OCI-LY3 (cell line): Measurements from ENCODE around the gene LARGE1.

ENCODE experiments used
- H2AFZ ChIP-seq: fragments of 200-600, 300-600 bp; shearing (Covaris generic); 2 replicates; pipeline ENCODE4 v1.6.0; 2014; ENCODE audit warnings: antibody characterized with exemption, low read depth, low read length
- H3K27ac ChIP-seq: fragments of 200-600, 300-600 bp; sonication (generic); 2 replicates; pipeline ENCODE4 v1.5.1; 2014; ENCODE audit warnings: mild to moderate bottlenecking, low read length, moderate library complexity, mixed read lengths
- H3K27me3 ChIP-seq: fragments of 200-600, 300-600 bp; sonication (generic); 2 replicates; pipeline ENCODE4 v1.6.1; 2014; ENCODE audit warnings: low read depth, low read length, mixed read lengths
- H3K36me3 ChIP-seq: fragments of 200-600, 300-600 bp; sonication (generic); replicated peaks from 2 replicates; pipeline ENCODE3; 2014; ENCODE audit warnings: low read depth, low read length, mixed read lengths
- H3K4me1 ChIP-seq: fragments of 300-600, 200-600 bp; sonication (generic); 2 replicates; pipeline ENCODE4 v1.6.1; 2014; ENCODE audit warnings: low read length, mixed read lengths
- H3K4me2 ChIP-seq: fragments of 200-600, 300-600 bp; sonication (generic); 2 replicates; pipeline ENCODE4 v1.6.1; 2014; ENCODE audit warnings: low read length, mixed read lengths
- H3K4me3 ChIP-seq: fragments of 300-600, 200-600 bp; sonication (generic); 2 replicates; pipeline ENCODE4 v1.5.1; 2014; ENCODE audit warnings: antibody characterized with exemption, mild to moderate bottlenecking, low read length, moderate library complexity
- H3K79me2 ChIP-seq: fragments of 300-600, 200-600 bp; shearing (Covaris generic); 2 replicates; pipeline ENCODE4 v1.6.1; 2014; ENCODE audit warnings: mild to moderate bottlenecking, low read length, mixed read lengths
- H3K9ac ChIP-seq: fragments of 300-600, 200-600 bp; shearing (Covaris generic); 2 replicates; pipeline ENCODE4 v1.6.0; 2014; ENCODE audit warnings: mild to moderate bottlenecking, low read length, moderate library complexity
- H3K9me3 ChIP-seq: fragments of 200-600, 300-600 bp; shearing (Covaris generic); 2 replicates; pipeline ENCODE4 v1.6.1; 2014; ENCODE audit warnings: low read length, mixed read lengths; ENCODE audit not compliant: insufficient read depth
- H4K20me1 ChIP-seq: fragments of 200-600, 300-600 bp; sonication (generic); 2 replicates; pipeline ENCODE4 v1.6.1; 2016; ENCODE audit warnings: low read length, mixed read lengths; ENCODE audit not compliant: insufficient read depth
- EZH2phosphoT487 ChIP-seq: fragments of 200-600 bp; shearing (Covaris generic); IDR thresholded peaks from 2 replicates; pipeline ENCODE4 v1.6.1; 2018; ENCODE audit warnings: antibody characterized with exemption, mixed run types, low read depth
- TF ChIP-seq, protein P1 (sequence below): fragments of 200-600, 300-600 bp; sonication (generic); IDR thresholded peaks from 2 replicates; pipeline ENCODE4 v1.5.1; 2014; ENCODE audit warnings: antibody characterized with exemption, low read length, low read depth

The LARGE1 gene

DNA sequence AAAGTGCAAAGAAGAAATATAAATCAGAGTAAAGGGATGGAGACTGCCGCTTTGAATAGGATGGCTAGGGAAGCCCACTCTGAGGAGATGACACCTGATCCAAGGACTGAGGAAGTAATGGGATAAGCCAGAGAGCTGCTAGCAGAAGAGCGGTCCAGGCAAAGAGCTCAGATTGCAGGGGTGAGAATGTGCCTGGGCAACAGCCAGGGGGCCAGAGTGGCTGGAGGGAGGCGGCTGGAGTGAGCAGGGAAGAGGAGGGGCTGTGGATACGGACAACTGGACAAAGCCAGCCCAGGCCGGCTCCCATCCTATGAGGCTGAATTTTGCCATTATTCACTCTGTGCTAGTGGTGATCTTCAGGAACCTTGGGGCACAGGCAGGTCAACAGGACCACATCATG is 501.8 kb downstream of the LARGE1 start:
- no peaks in the 10 kb centered on the region for H3K36me3 ChIP-seq
- no peaks in the 10 kb centered on the region for H3K79me2 ChIP-seq
- no peaks in the 10 kb centered on the region for H3K4me1 ChIP-seq
- no peak overlapping the region for H3K4me3 ChIP-seq
- H3K9ac ChIP-seq: no peak overlapping the region
- H3K27ac ChIP-seq: no peak overlapping the region
- TF ChIP-seq, protein P1, sequence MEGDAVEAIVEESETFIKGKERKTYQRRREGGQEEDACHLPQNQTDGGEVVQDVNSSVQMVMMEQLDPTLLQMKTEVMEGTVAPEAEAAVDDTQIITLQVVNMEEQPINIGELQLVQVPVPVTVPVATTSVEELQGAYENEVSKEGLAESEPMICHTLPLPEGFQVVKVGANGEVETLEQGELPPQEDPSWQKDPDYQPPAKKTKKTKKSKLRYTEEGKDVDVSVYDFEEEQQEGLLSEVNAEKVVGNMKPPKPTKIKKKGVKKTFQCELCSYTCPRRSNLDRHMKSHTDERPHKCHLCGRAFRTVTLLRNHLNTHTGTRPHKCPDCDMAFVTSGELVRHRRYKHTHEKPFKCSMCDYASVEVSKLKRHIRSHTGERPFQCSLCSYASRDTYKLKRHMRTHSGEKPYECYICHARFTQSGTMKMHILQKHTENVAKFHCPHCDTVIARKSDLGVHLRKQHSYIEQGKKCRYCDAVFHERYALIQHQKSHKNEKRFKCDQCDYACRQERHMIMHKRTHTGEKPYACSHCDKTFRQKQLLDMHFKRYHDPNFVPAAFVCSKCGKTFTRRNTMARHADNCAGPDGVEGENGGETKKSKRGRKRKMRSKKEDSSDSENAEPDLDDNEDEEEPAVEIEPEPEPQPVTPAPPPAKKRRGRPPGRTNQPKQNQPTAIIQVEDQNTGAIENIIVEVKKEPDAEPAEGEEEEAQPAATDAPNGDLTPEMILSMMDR: no peak
- TF ChIP-seq EZH2phosphoT487: no peak
- H3K4me2 ChIP-seq: no peak overlapping the region
- no peaks in the 10 kb centered on the region for H3K9me3 ChIP-seq
- no peaks in the 10 kb centered on the region for H3K27me3 ChIP-seq
- H4K20me1 ChIP-seq: no peaks in the 10 kb centered on the region
- no peak overlapping the region for H2AFZ ChIP-seq

DNA sequence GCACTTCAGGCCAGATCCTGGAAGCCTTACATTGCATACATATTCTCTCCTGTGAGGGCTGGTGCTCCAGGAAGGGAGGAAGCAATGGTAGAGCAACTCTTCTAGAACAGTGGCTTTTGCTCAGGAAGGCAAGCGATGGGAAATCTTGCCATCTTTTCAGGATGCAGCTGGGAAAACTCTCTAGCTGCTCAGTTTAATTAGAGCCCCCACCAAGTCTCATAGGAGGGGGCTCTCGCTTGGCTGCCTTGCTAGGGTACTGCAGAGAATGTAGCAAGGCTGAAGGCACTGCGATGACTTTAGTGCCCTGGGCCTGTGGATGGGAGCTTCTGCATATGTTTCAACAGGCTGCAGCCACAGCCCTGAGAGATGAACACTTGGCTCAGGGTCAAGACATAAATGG is 504.9 kb downstream of the LARGE1 start:
- no peak overlapping the region for H3K27ac ChIP-seq
- H3K36me3 ChIP-seq: no peaks in the 10 kb centered on the region
- no peaks in the 10 kb centered on the region for H3K79me2 ChIP-seq
- H3K9ac ChIP-seq: no peak overlapping the region
- H3K4me3 ChIP-seq: no peak overlapping the region
- H4K20me1 ChIP-seq: no peaks in the 10 kb centered on the region
- TF ChIP-seq EZH2phosphoT487: no peak
- TF ChIP-seq, protein P1: no peak
- H3K9me3 ChIP-seq: no peaks in the 10 kb centered on the region
- H2AFZ ChIP-seq: no peak overlapping the region
- H3K27me3 ChIP-seq: no peaks in the 10 kb centered on the region
- no peak overlapping the region for H3K4me2 ChIP-seq
- no peaks in the 10 kb centered on the region for H3K4me1 ChIP-seq

DNA sequence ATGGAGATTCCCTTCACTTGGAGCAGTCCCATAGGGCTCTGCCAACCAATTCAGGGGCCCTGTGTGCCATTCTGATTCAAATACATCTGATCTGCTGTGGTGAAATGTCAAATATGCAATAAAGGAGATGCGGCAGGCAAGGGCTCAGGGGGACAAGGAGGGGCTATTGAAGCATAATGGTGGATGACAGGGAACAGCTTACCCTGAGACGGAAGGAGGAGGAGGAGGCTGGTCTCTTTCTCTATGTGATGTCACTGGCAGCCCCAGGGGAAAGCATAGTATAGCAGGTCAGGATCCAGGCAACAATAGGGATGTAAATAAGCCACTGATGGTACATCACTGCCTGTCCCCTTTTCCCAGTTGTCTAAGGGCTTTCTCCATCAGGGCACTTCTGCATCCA is 511.2 kb downstream of the LARGE1 start:
- Histone ChIP-seq H4K20me1 (no peaks in the 10 kb centered on the region; the same call in none of the 2 replicates), H3K9me3 (no peaks in the 10 kb centered on the region), H3K4me1 (no peaks in the 10 kb centered on the region), H3K27ac (no peak overlapping the region), H3K79me2 (no peaks in the 10 kb centered on the region), H2AFZ (no peak overlapping the region), H3K4me3 (no peak overlapping the region), H3K9ac (no peak overlapping the region), H3K4me2 (no peak overlapping the region), H3K36me3 (no peaks in the 10 kb centered on the region), H3K27me3 (no peaks in the 10 kb centered on the region)
- TF ChIP-seq EZH2phosphoT487: no peak
- TF ChIP-seq, protein P1: no peak

DNA sequence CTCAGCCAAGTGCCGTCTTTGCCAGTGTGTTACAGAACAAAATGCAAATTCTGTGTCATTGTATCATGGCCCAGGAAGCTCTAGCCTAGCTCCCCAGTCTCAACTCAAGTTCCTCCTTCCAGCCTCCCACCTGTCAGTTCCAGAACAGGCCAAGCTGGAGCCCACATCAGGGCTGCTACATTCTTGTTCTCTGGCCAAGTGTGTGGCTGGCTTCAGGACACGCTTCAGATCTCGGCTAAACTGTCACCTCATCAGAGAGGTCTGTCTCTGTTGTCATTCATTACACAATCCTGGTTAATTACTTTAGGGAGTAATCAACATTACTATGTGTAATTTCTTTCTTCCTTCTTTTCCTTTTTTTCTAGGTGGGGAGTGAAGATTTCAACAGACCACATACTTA is 515.1 kb downstream of the LARGE1 start:
- Histone ChIP-seq H2AFZ (no peak overlapping the region), H3K4me3 (no peak overlapping the region), H3K27ac (no peak overlapping the region), H3K36me3 (no peaks in the 10 kb centered on the region), H3K27me3 (no peaks in the 10 kb centered on the region), H3K9ac (no peak overlapping the region), H3K9me3 (no peaks in the 10 kb centered on the region), H3K79me2 (no peaks in the 10 kb centered on the region), H4K20me1 (peaks cover 4% of the 10 kb centered on the region), H3K4me1 (no peaks in the 10 kb centered on the region), H3K4me2 (no peak overlapping the region)
- TF ChIP-seq, protein P1: no peak
- TF ChIP-seq EZH2phosphoT487: no peak
